AG09319 (cell line): ENCODE measurements around the gene MYH10.

Experiments
- DNase-seq: peaks from one replicate; pipeline ENCODE4 v3.0.0-alpha.2; 2010; ENCODE audit warnings: low read depth; ENCODE audit errors: extremely low read depth
- TF ChIP-seq, protein P1 (sequence below): IDR thresholded peaks from 2 replicates; pipeline ENCODE4 v1.5.1; 2011; ENCODE audit warnings: low read depth, mild to moderate bottlenecking, inconsistent platforms, low read length, moderate library complexity

Gene MYH10

GRCh38 chr17:8659758-8660410 lies 29.4 kb upstream of the MYH10 start:
- TF ChIP-seq, protein P1, sequence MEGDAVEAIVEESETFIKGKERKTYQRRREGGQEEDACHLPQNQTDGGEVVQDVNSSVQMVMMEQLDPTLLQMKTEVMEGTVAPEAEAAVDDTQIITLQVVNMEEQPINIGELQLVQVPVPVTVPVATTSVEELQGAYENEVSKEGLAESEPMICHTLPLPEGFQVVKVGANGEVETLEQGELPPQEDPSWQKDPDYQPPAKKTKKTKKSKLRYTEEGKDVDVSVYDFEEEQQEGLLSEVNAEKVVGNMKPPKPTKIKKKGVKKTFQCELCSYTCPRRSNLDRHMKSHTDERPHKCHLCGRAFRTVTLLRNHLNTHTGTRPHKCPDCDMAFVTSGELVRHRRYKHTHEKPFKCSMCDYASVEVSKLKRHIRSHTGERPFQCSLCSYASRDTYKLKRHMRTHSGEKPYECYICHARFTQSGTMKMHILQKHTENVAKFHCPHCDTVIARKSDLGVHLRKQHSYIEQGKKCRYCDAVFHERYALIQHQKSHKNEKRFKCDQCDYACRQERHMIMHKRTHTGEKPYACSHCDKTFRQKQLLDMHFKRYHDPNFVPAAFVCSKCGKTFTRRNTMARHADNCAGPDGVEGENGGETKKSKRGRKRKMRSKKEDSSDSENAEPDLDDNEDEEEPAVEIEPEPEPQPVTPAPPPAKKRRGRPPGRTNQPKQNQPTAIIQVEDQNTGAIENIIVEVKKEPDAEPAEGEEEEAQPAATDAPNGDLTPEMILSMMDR: no peak
- DNase-seq: no peak

DNA sequence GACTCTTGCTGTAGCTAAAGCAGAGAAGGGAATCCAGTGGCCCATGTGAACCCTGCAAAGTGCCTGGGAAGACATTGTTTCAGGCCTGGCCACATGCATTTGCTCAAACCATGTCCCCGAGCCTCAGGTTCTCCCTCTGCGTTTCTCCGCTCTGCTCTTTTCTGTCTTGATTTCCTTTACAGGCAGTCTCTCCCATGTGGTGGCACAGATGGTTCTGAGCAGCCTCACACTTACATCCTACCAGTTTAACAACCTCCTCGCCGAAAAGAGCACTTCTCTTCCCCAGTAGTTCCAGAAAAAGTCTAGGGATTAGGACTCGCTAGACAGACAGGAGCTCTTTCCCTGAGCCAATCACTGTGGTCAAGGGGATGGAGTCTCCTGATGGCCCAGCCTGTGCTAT lies 28.3 kb upstream of the MYH10 start:
- TF ChIP-seq, protein P1: no peak
- no peak for DNase-seq

- DNase-seq: no peak
- TF ChIP-seq, protein P1: no peak
These were observed 26.2 kb upstream of the MYH10 start for GRCh38 chr17:8656693-8657092.

DNA sequence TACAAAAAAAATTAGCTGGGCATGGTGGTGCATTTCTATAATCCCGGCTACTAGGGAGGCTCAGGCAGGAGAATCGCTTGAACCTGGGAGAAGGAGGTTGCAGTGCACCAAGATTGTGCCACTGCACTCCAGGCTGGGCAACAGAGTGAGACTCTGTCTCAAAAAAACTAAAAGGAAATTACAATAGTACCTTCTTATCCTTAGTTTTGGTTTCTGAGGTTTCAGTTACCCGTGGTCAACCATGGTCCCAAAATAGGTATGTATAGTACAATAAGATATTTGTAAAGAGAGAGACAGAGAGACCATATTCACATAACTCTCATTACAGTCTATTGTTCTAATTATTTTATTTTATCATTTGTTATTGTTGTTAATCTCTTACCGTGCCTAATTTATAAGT lies 24.3 kb upstream of the MYH10 start:
- TF ChIP-seq, protein P1: no peak
- no peak for DNase-seq

DNA sequence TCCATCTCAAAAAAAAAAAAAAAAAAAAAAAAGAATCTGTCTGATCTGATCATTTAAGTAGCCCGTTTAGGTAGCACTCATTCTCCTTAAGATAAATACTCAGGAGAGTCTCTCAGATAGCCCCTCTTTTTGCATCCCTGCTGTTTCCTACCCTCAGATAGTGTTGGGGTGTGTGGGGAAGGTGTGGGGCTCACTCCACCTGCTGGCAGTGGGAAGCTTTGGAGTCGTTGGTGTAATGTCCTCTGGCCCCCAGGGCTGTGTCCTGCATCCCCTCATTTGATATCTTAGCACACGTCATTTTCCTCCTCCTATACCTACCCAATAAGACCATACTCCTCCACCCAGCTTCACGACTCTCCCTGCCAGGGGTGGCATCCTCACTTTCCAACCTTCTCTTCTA lies 20.5 kb upstream of the MYH10 start:
- TF ChIP-seq, protein P1: no peak
- DNase-seq: no peak

- no peak for DNase-seq
- TF ChIP-seq, protein P1: no peak
These were observed 19.6 kb upstream of the MYH10 start for GRCh38 chr17:8650119-8650499.

- TF ChIP-seq, protein P1: no peak
- peak; percentile 82 for DNase-seq
These were observed 18.9 kb upstream of the MYH10 start for GRCh38 chr17:8649157-8650118.
